Mucosa of descending colon (tissue), 3 donors: ENCODE data around the gene MED16. TPM values are rescaled to one million over a fixed set of nuclear protein-coding genes. Genes with fewer than 3 reads are reported as not detected.
A peak's percentile ranks its signal among the peaks of the same experiment; 100 is the strongest.

Source experiments
- ATAC-seq: fragments of 200-7000 bp; cut with Tn5 transposase; one replicate; pipeline ENCODE4 v1.9.1; 2020; ENCODE audit warnings: mild to moderate bottlenecking, moderate library complexity
- DNase-seq, 3 donors: peaks; one replicate each; pipeline ENCODE4 v3.0.0-alpha.2; 2020
- H3K36me3 ChIP-seq: fragments of 200-600 bp; one replicate; pipeline ENCODE4 v1.8.0; 2021; ENCODE audit warnings: low read depth, mild to moderate bottlenecking
- H3K4me1 ChIP-seq: fragments of 200-600 bp; one replicate; pipeline ENCODE4 v1.8.0; 2021; ENCODE audit warnings: low read depth, mild to moderate bottlenecking
- H3K4me3 ChIP-seq: fragments of 200-600 bp; one replicate; pipeline ENCODE4 v1.8.0; 2021; ENCODE audit warnings: mild to moderate bottlenecking
- H3K9me3 ChIP-seq: fragments of 200-600 bp; one replicate; pipeline ENCODE4 v1.8.0; 2021; ENCODE audit warnings: mild to moderate bottlenecking
- intact Hi-C, 2 donors: fragments of 100-400 bp; cut with DNase I in 1 of 2; cut with micrococcal nuclease in 1 of 2; formaldehyde crosslinking; loops; one replicate each; pipeline versions ENCODE4 v1.11.0 to v1.11.1; 2022; cut with DNase I, micrococcal nuclease
- total RNA-seq, 3 donors: library from RNA; stranded (reverse); fragmentation: NEBNext Ultra II Directional in 2 of 3; extraction: Animal tissue kit (Norgen Biotek cat#: 25700) in 2 of 3; gene quantifications; one replicate each; pipeline versions ENCODE4 v1.2.1 to v1.2.4, GENCODE V29; 2021 to 2023
- TF ChIP-seq, protein P1 (sequence below): fragments of 200-600 bp; IDR thresholded peaks from one replicate; pipeline ENCODE4 v1.8.0; 2022; ENCODE audit warnings: antibody characterized with exemption, mild to moderate bottlenecking
- donor health status: DM: no; HTN: no; CAD: no; lungs with moderate emphysema.
- donor health status: DM: no; HTN: no; CAD: no.
- donor health status: DM: no; HTN: yes; CAD: no.

The MED16 gene
- total RNA-seq, 3 donors from 2014 or later, result 53.4 to 77.4 (median 61.4) TPM

DNA sequence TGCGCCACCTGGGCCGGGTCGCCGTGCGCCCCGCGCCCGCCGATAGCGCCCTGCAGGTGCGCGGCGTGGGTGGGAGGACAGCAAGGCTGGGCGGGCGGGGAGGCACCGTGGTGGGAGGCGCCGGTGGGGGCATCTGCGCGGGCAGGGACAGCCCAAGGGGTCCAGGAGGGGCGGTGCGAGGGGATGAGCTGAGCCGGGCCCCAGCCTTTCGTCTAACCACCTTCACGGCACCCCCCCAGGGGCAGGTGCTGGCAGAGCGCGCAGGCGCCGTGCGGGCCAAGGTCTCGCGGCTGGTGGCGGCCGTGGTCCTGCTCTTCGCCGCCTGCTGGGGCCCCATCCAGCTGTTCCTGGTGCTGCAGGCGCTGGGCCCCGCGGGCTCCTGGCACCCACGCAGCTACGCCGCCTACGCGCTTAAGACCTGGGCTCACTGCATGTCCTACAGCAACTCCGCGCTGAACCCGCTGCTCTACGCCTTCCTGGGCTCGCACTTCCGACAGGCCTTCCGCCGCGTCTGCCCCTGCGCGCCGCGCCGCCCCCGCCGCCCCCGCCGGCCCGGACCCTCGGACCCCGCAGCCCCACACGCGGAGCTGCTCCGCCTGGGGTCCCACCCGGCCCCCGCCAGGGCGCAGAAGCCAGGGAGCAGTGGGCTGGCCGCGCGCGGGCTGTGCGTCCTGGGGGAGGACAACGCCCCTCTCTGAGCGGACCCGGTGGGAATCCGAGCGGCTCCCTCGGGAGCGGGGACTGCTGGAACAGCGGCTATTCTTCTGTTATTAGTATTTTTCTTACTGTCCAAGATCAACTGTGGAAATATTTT, 27.3 kb upstream of the MED16 start:
- ATAC-seq, result peak; percentile 32
- no peaks in the 10 kb centered on the region for H3K9me3 ChIP-seq
- peaks cover 40% of the 10 kb centered on the region for H3K4me1 ChIP-seq
- H3K36me3 ChIP-seq, result no peaks in the 10 kb centered on the region
- intact Hi-C loops, result loop anchor here (5.0 to 10.0 kb wide), 2 partner anchors 55 to 62 kb away; partner anchors contain the start of gene WDR18 (in 2 of the 2)
- DNase-seq, result peak in 2 of 3 donors; percentile 62 to 78
- TF ChIP-seq, protein P1, sequence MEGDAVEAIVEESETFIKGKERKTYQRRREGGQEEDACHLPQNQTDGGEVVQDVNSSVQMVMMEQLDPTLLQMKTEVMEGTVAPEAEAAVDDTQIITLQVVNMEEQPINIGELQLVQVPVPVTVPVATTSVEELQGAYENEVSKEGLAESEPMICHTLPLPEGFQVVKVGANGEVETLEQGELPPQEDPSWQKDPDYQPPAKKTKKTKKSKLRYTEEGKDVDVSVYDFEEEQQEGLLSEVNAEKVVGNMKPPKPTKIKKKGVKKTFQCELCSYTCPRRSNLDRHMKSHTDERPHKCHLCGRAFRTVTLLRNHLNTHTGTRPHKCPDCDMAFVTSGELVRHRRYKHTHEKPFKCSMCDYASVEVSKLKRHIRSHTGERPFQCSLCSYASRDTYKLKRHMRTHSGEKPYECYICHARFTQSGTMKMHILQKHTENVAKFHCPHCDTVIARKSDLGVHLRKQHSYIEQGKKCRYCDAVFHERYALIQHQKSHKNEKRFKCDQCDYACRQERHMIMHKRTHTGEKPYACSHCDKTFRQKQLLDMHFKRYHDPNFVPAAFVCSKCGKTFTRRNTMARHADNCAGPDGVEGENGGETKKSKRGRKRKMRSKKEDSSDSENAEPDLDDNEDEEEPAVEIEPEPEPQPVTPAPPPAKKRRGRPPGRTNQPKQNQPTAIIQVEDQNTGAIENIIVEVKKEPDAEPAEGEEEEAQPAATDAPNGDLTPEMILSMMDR, result no peak
- H3K4me3 ChIP-seq, result no peak overlapping the region

DNA sequence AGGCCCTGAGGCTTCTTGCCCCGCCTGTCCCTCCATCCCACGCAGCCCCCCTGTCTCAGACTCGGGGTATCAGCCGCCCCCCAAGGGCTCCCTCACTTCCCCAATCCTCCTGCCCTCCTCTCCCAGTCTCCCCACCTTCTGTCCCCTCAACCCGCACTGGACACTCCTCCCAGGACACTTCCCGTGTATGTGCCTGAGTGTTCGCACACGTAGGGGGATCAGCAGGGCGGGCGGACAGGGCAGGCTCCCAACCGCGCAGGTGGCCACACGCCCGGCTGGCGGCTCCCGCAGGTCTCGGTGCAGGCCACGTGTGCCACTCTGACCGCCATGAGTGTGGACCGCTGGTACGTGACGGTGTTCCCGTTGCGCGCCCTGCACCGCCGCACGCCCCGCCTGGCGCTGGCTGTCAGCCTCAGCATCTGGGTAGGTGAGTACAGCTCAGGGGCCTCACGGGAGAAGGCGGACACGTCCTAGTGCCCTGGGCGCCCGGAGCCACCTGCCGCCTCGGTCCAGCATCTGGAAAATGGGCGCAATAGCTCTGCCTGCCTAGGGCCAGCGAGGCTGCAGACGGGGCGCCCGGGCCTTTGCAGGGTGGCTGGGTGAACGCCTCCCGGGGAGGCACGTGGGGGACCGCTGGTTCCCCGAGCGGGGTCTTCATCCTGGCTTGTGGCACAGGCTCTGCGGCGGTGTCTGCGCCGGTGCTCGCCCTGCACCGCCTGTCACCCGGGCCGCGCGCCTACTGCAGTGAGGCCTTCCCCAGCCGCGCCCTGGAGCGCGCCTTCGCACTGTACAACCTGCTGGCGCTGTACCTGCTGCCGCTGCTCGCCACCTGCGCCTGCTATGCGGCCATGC, 26.4 kb upstream of the MED16 start:
- peaks cover 40% of the 10 kb centered on the region for H3K4me1 ChIP-seq
- H3K9me3 ChIP-seq, result no peaks in the 10 kb centered on the region
- no peak overlapping the region for H3K4me3 ChIP-seq
- H3K36me3 ChIP-seq, result no peaks in the 10 kb centered on the region
- ATAC-seq (peak; percentile 62), DNase-seq (peak; percentile 53 to 74 (median 66))
- TF ChIP-seq, protein P1, result no peak
- intact Hi-C loops, result loop anchor here (5.0 to 10.0 kb wide), 4 partner anchors 55 to 147 kb away; partner anchors contain the start of gene WDR18 (in 2 of the 2)

DNA sequence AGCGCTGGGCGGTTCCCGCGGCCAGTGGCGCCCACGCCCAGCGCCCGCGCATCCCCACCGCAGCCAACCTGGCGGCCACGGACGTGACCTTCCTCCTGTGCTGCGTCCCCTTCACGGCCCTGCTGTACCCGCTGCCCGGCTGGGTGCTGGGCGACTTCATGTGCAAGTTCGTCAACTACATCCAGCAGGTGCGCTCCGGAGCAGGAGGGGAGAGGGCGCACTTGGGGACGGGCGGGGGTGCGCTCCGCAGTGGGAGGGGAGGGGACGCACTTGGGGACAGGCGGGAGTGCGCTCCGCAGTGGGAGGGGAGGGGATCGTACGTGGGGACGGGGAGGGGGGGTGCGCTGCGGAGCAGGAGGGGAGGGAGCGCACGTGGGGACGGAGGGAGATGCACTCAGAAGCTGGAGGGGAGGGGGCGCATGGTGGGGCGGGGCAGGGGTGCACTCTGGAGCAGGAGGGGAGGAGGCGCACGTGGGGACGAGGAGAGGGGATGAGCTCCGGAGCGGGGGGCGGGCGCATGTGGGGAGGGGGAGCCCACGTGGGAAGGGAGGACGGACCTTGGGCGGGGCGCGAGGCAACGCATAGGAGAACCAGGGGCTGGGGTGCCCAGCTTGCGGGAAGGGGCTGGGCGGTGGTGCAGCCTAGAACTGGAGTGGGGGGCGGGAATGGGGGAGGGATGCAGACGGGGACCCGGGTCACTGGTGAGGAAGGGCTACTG, 25.7 kb upstream of the MED16 start:
- Histone ChIP-seq H3K36me3 (no peaks in the 10 kb centered on the region), H3K9me3 (no peaks in the 10 kb centered on the region), H3K4me1 (peaks cover 41% of the 10 kb centered on the region), H3K4me3 (no peak overlapping the region)
- DNase-seq (peak in 1 of 3 donors; percentile 74), ATAC-seq (no peak)
- intact Hi-C loops, result loop anchor here in 1 of 2 donors (5.0 kb wide), 2 partner anchors 56 to 146 kb away; no protein-coding TSS in a partner anchor
- TF ChIP-seq, protein P1, result no peak

DNA sequence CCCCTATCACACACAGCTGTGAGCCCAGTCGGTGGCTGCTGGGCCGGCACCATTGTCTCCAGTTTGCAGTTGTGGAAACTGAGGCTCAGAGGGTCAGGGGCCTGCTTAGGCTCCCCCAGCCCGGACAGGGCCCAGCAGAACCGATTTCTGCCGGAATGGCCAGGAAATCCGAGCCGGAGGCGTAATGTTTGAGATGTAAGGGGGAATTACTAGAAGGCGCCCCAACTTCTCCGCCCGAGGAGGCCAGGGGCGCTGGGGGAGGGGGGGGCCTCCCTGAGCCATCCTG, 25.1 kb upstream of the MED16 start:
- peaks cover 43% of the 10 kb centered on the region for H3K4me1 ChIP-seq
- TF ChIP-seq, protein P1, result no peak

More for the DNA sequence above, 25.1 kb upstream of the MED16 start:
- Histone ChIP-seq H3K9me3 (no peaks in the 10 kb centered on the region), H3K36me3 (no peaks in the 10 kb centered on the region), H3K4me3 (no peak overlapping the region)
- DNase-seq (no peak), ATAC-seq (no peak)
- intact Hi-C loops, result loop anchor here in 1 of 2 donors (5.0 kb wide), 2 partner anchors 56 to 146 kb away; no protein-coding TSS in a partner anchor
